B cell (primary cell): Measurements from ENCODE around the gene C22orf15. TPM values are rescaled to one million over a fixed set of nuclear protein-coding genes. Genes with fewer than 3 reads are reported as not detected.

ENCODE experiments used
- ATAC-seq: fragments of 200-7000 bp; cut with Tn5 transposase; one replicate; pipeline ENCODE4 v1.10.0; 2021; ENCODE audit warnings: low read depth, mild to moderate bottlenecking, moderate number of reproducible peaks, moderate library complexity
- CTCF ChIA-PET: fragments of 350-600 bp; sonication (Branson Sonifier 250); formaldehyde crosslinking; loops from one replicate; lab custom pipeline; 2021; ENCODE audit warnings: antibody characterized with exemption, inconsistent platforms; lab: Charles Lee
- POLR2A ChIA-PET: fragments of 350-600 bp; sonication (Branson Sonifier 250); formaldehyde crosslinking; loops from one replicate; lab custom pipeline; 2021; ENCODE audit warnings: antibody characterized with exemption; lab: Charles Lee
- DNase-seq: peaks from one replicate; pipeline ENCODE4 v3.0.0; 2013
- H2AFZ ChIP-seq: 2 replicates; pipeline ENCODE4 v1.6.1; 2012; ENCODE audit warnings: mild to moderate bottlenecking, low read depth, low read length; ENCODE audit not compliant: insufficient read depth, poor library complexity, severe bottlenecking
- H3K27ac ChIP-seq, 2 donors: 1 replicate in 1 of 2; 2 replicates in 1 of 2; pipeline ENCODE4 v1.5.1; 2012 to 2013; ENCODE audit warnings: low read length in 2 of 2, mild to moderate bottlenecking in 2 of 2, moderate library complexity in 1 of 2
- H3K27me3 ChIP-seq, 4 experiments: fragments of 200-600 bp in 1 of 4; sonication (generic) in 1 of 4; replicated peaks in 1 of 4; 1 replicate in 2 of 4; 2 replicates in 2 of 4; pipeline versions ENCODE4 v1.6.1 to v1.7.0; 2013 to 2016; ENCODE audit warnings: low read length in 3 of 4, mild to moderate bottlenecking in 2 of 4, mixed read lengths in 1 of 4, moderate library complexity in 1 of 4; ENCODE audit not compliant: insufficient read depth in 4 of 4, control insufficient read depth in 3 of 4; ENCODE audit errors: control extremely low read depth in 1 of 4
- H3K36me3 ChIP-seq, 2 experiments: replicated peaks in 1 of 2; 1 replicate in 1 of 2; 2 replicates in 1 of 2; pipeline versions ENCODE4 v1.6.1 to v1.7.1; 2013; ENCODE audit warnings: low read length in 1 of 2; ENCODE audit not compliant: insufficient read depth in 2 of 2, control insufficient read depth in 1 of 2; ENCODE audit errors: control extremely low read depth in 1 of 2, extremely low read depth in 1 of 2
- H3K4me1 ChIP-seq, 2 donors: fragments of 200-600 bp in 1 of 2; sonication (generic) in 1 of 2; 1 replicate in 1 of 2; 2 replicates in 1 of 2; pipeline versions ENCODE4 v1.5.1 to v1.6.1; 2013 to 2017; ENCODE audit warnings: low read length in 2 of 2; ENCODE audit not compliant: control insufficient read depth in 2 of 2, insufficient read depth in 2 of 2
- H3K4me2 ChIP-seq: replicated peaks from 2 replicates; pipeline ENCODE3; 2012; ENCODE audit warnings: mild to moderate bottlenecking, low read depth, low read length; ENCODE audit not compliant: poor library complexity, severe bottlenecking
- H3K4me3 ChIP-seq, 5 experiments: fragments of 200-600 bp in 1 of 5; sonication (generic) in 1 of 5; 1 replicate in 3 of 5; 2 replicates in 2 of 5; pipeline versions ENCODE4 v1.5.1 to v1.7.0; 2011 to 2016; ENCODE audit warnings: low read length in 4 of 5, mild to moderate bottlenecking in 4 of 5, low read depth in 2 of 5, control low read depth in 1 of 5, moderate library complexity in 1 of 5; ENCODE audit not compliant: insufficient read depth in 1 of 5; ENCODE audit errors: control extremely low read depth in 1 of 5, extremely low read depth in 1 of 5
- H3K79me2 ChIP-seq: fragments of 200-600 bp; sonication (generic); one replicate; pipeline ENCODE4 v1.6.0; 2016; ENCODE audit warnings: low read length; ENCODE audit not compliant: control insufficient read depth, insufficient read depth
- H3K9ac ChIP-seq: fragments of 200-600 bp; sonication (generic); 2 replicates; pipeline ENCODE4 v1.6.1; 2017; ENCODE audit warnings: mild to moderate bottlenecking, low read length, moderate library complexity
- H3K9me3 ChIP-seq, 3 donors: one replicate each; pipeline versions ENCODE4 v1.6.1 to v1.7.1; 2013; ENCODE audit warnings: low read length in 2 of 3; ENCODE audit not compliant: control insufficient read depth in 2 of 3, insufficient read depth in 1 of 3; ENCODE audit errors: control extremely low read depth in 1 of 3
- H4K20me1 ChIP-seq: 2 replicates; pipeline ENCODE4 v1.6.0; 2012; ENCODE audit warnings: mild to moderate bottlenecking, low read length; ENCODE audit not compliant: insufficient read depth, control insufficient read depth, poor library complexity, severe bottlenecking
- H3K27ac Mint-ChIP-seq: one replicate; pipeline ENCODE4 v1.8.0; 2021; ENCODE audit warnings: mixed read lengths
- H3K27me3 Mint-ChIP-seq: one replicate; pipeline ENCODE4 v1.8.0; 2021; ENCODE audit warnings: mixed read lengths
- H3K4me1 Mint-ChIP-seq: one replicate; pipeline ENCODE4 v1.8.0; 2021; ENCODE audit warnings: mixed read lengths
- H3K4me3 Mint-ChIP-seq: one replicate; pipeline ENCODE4 v1.8.0; 2021; ENCODE audit warnings: mixed read lengths
- H3K9me3 Mint-ChIP-seq: one replicate; pipeline ENCODE4 v1.8.0; 2022; ENCODE audit warnings: mixed read lengths; ENCODE audit not compliant: insufficient read depth
- EZH2 ChIP-seq: IDR thresholded peaks from 2 replicates; pipeline ENCODE4 v1.6.1; 2012; ENCODE audit warnings: borderline replicate concordance, low read depth, mild to moderate bottlenecking, moderate library complexity, low read length; ENCODE audit not compliant: insufficient read depth, poor library complexity, severe bottlenecking
- WGBS: methylation state at CpG from one replicate; pipeline ENCODE4 v1.1.5; 2013; ENCODE audit warnings: missing lambda C conversion rate; ENCODE audit not compliant: insufficient coverage; 5-methylcytosine and 5-hydroxymethylcytosine counted together
- intact Hi-C: fragments of 100-400 bp; cut with micrococcal nuclease; formaldehyde crosslinking; loops from one replicate; pipeline ENCODE4 v1.10.0; 2022
- polyA plus RNA-seq: library from polyadenylated mRNA; depleted of rRNA; stranded (reverse); fragments of >200 nt; gene quantifications from 2 replicates; pipeline ENCODE4 v1.2.3, GENCODE V29; 2012
- total RNA-seq, 2 donors: library from RNA; stranded (reverse); fragments of 120-200 nt in 1 of 2; gene quantifications; 1 replicate in 1 of 2; 2 replicates in 1 of 2; pipeline versions ENCODE4 v1.2.3 to v1.2.4, GENCODE V29; 2013 to 2022
- TF ChIP-seq, protein P1 (sequence below): fragments of 200-600 bp; IDR thresholded peaks from one replicate; pipeline ENCODE4 v1.8.0; 2022; ENCODE audit warnings: antibody characterized with exemption, mild to moderate bottlenecking

The C22orf15 gene
- total and polyA plus RNA-seq, 2 donors (not counting 1 experiment from before 2014, with no cell fraction given), result 0.61 to 0.81 TPM

DNA sequence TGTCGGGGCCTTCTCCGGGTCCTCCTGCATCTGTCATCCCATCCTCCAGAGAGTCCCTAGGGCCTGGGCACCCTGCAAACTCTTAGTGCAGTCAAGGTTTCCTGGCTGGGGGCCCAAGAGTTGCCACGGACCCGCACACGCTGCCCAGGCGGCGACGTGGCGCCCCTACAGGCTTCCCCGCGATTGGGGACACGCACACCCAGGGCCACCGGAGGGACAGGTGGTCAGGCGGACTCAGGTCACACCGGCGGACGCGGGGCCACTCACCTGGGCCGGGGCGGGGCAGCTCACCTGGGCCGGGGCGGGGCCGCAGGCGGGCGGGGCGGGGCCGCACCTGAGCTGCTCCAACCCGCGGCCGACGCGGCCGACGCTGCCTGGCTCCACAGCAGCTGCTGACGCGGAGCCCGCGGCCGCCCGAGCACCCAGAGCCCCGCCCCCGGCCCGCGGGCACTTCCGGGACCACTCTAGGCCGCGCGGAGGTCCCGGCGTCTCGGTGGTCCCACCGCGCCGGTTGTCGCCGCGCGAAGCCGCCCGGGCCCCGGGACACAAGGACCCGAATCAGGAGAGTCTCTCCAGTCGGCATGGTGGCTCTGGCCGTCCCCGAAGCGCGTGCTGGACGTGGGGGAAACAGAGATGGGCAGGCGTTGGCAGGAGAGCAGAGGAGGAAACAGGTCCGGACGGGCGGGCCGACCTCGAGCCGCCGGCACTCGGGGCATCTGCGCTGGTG lies 11.9 kb upstream of the C22orf15 start, which contains the start of gene ZNF70:
Gene ZNF70 (minus strand): TSS at position 399 of the 727 bp plus-strand sequence. CDS start 5,972 bp downstream, outside the sequence.
- peak within 1 kb of the TSS; percentile 99 for H3K27ac Mint-ChIP-seq
- peaks cover 0 to under 1% (median 0%) of the 10 kb centered on the region in 3 donors for H3K9me3 ChIP-seq
- no peaks in the 10 kb centered on the region for H4K20me1 ChIP-seq
- ATAC-seq (peak; percentile 56), DNase-seq (peak; percentile 92)
- peak within 1 kb of the TSS; percentile 93 for H3K4me3 Mint-ChIP-seq
- peak within 1 kb of the TSS; percentile 89 for H3K9ac ChIP-seq
- TF ChIP-seq, protein P1, sequence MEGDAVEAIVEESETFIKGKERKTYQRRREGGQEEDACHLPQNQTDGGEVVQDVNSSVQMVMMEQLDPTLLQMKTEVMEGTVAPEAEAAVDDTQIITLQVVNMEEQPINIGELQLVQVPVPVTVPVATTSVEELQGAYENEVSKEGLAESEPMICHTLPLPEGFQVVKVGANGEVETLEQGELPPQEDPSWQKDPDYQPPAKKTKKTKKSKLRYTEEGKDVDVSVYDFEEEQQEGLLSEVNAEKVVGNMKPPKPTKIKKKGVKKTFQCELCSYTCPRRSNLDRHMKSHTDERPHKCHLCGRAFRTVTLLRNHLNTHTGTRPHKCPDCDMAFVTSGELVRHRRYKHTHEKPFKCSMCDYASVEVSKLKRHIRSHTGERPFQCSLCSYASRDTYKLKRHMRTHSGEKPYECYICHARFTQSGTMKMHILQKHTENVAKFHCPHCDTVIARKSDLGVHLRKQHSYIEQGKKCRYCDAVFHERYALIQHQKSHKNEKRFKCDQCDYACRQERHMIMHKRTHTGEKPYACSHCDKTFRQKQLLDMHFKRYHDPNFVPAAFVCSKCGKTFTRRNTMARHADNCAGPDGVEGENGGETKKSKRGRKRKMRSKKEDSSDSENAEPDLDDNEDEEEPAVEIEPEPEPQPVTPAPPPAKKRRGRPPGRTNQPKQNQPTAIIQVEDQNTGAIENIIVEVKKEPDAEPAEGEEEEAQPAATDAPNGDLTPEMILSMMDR, result no peak
- TF ChIP-seq EZH2, result no peak
- ChIA-PET POLR2A (interaction anchor here (0.6 to 8.1 kb wide), 13 partner anchors 16 to 260 kb away, joined by 3 to 174 read pairs (median 12); partner anchors contain the start of genes C22orf15, CHCHD10, DERL3 and MIF), CTCF (interaction anchor here (0.9 to 13.0 kb wide), 7 partner anchors 13 to 123 kb away, joined by 3 to 188 read pairs (median 4); partner anchors contain the start of genes C22orf15, CHCHD10 and MMP11)
- peak within 1 kb of the TSS; percentile 88 for H2AFZ ChIP-seq
- intact Hi-C loops, result loop anchor here (1.0 kb wide), 1 partner anchor 34 kb away; no protein-coding TSS in a partner anchor
- H3K4me1 ChIP-seq, result peaks cover 24 to 53% of the 10 kb centered on the region in 2 donors
- peaks cover 55% of the 10 kb centered on the region for H3K4me1 Mint-ChIP-seq
- under 1% methylated on average over 78 of the region's 78 CpGs for WGBS
- H3K36me3 ChIP-seq, result peaks cover 0 to 2% of the 10 kb centered on the region in 2 experiments
- no peaks in the 10 kb centered on the region for H3K27me3 Mint-ChIP-seq
- H3K27ac ChIP-seq, result peak within 1 kb of the TSS; percentile 85 to 98
- peak within 1 kb of the TSS; percentile 97 for H3K4me2 ChIP-seq
- H3K9me3 Mint-ChIP-seq, result no peaks in the 10 kb centered on the region
- H3K4me3 ChIP-seq, result peak within 1 kb of the TSS; percentile 6 to 88 (median 83)
- peaks cover 39% of the 10 kb centered on the region for H3K79me2 ChIP-seq
- no peaks in the 10 kb centered on the region for H3K27me3 ChIP-seq
